ENCODE data around the gene VAT1L.

GRCh38 chr16:77780378-77780837, 8.0 kb upstream of the VAT1L start:
- no peak for TF ChIP-seq NBN (IDR thresholded peaks at IDR 0.05)
- no peak for TF ChIP-seq CTCF (IDR thresholded peaks at IDR 0.05 in 2 of 3, conservative IDR thresholded peaks at IDR 0.05 in 1 of 3; ENCODE audit: control insufficient read depth in 2 of 3, extremely low read depth in 1 of 3, insufficient read depth in 1 of 3, low read depth in 3 of 3, low read length in 3 of 3)
- TF ChIP-seq RAD21 (IDR thresholded peaks at IDR 0.05; ENCODE audit: insufficient read depth, low read depth, low read length) = no peak
